B cell (primary cell): ENCODE data around the gene EHBP1L1. TPM values are rescaled to one million over a fixed set of nuclear protein-coding genes. Genes with fewer than 3 reads are reported as not detected.

Experiments
- ATAC-seq: fragments of 200-7000 bp; cut with Tn5 transposase; one replicate; pipeline ENCODE4 v1.10.0; 2021; ENCODE audit warnings: low read depth, mild to moderate bottlenecking, moderate number of reproducible peaks, moderate library complexity
- CTCF ChIA-PET: fragments of 350-600 bp; sonication (Branson Sonifier 250); formaldehyde crosslinking; loops from one replicate; lab custom pipeline; 2021; ENCODE audit warnings: antibody characterized with exemption, inconsistent platforms; lab: Charles Lee
- POLR2A ChIA-PET: fragments of 350-600 bp; sonication (Branson Sonifier 250); formaldehyde crosslinking; loops from one replicate; lab custom pipeline; 2021; ENCODE audit warnings: antibody characterized with exemption; lab: Charles Lee
- DNase-seq: peaks from one replicate; pipeline ENCODE4 v3.0.0; 2013
- H2AFZ ChIP-seq: 2 replicates; pipeline ENCODE4 v1.6.1; 2012; ENCODE audit warnings: mild to moderate bottlenecking, low read depth, low read length; ENCODE audit not compliant: insufficient read depth, poor library complexity, severe bottlenecking
- H3K27ac ChIP-seq, 2 donors: 1 replicate in 1 of 2; 2 replicates in 1 of 2; pipeline ENCODE4 v1.5.1; 2012 to 2013; ENCODE audit warnings: low read length in 2 of 2, mild to moderate bottlenecking in 2 of 2, moderate library complexity in 1 of 2
- H3K27me3 ChIP-seq, 4 experiments: fragments of 200-600 bp in 1 of 4; sonication (generic) in 1 of 4; replicated peaks in 1 of 4; 1 replicate in 2 of 4; 2 replicates in 2 of 4; pipeline versions ENCODE4 v1.6.1 to v1.7.0; 2013 to 2016; ENCODE audit warnings: low read length in 3 of 4, mild to moderate bottlenecking in 2 of 4, mixed read lengths in 1 of 4, moderate library complexity in 1 of 4; ENCODE audit not compliant: insufficient read depth in 4 of 4, control insufficient read depth in 3 of 4; ENCODE audit errors: control extremely low read depth in 1 of 4
- H3K36me3 ChIP-seq, 2 experiments: replicated peaks in 1 of 2; 1 replicate in 1 of 2; 2 replicates in 1 of 2; pipeline versions ENCODE4 v1.6.1 to v1.7.1; 2013; ENCODE audit warnings: low read length in 1 of 2; ENCODE audit not compliant: insufficient read depth in 2 of 2, control insufficient read depth in 1 of 2; ENCODE audit errors: control extremely low read depth in 1 of 2, extremely low read depth in 1 of 2
- H3K4me1 ChIP-seq, 2 donors: fragments of 200-600 bp in 1 of 2; sonication (generic) in 1 of 2; 1 replicate in 1 of 2; 2 replicates in 1 of 2; pipeline versions ENCODE4 v1.5.1 to v1.6.1; 2013 to 2017; ENCODE audit warnings: low read length in 2 of 2; ENCODE audit not compliant: control insufficient read depth in 2 of 2, insufficient read depth in 2 of 2
- H3K4me2 ChIP-seq: replicated peaks from 2 replicates; pipeline ENCODE3; 2012; ENCODE audit warnings: mild to moderate bottlenecking, low read depth, low read length; ENCODE audit not compliant: poor library complexity, severe bottlenecking
- H3K4me3 ChIP-seq, 5 experiments: fragments of 200-600 bp in 1 of 5; sonication (generic) in 1 of 5; 1 replicate in 3 of 5; 2 replicates in 2 of 5; pipeline versions ENCODE4 v1.5.1 to v1.7.0; 2011 to 2016; ENCODE audit warnings: low read length in 4 of 5, mild to moderate bottlenecking in 4 of 5, low read depth in 2 of 5, control low read depth in 1 of 5, moderate library complexity in 1 of 5; ENCODE audit not compliant: insufficient read depth in 1 of 5; ENCODE audit errors: control extremely low read depth in 1 of 5, extremely low read depth in 1 of 5
- H3K79me2 ChIP-seq: fragments of 200-600 bp; sonication (generic); one replicate; pipeline ENCODE4 v1.6.0; 2016; ENCODE audit warnings: low read length; ENCODE audit not compliant: control insufficient read depth, insufficient read depth
- H3K9ac ChIP-seq: fragments of 200-600 bp; sonication (generic); 2 replicates; pipeline ENCODE4 v1.6.1; 2017; ENCODE audit warnings: mild to moderate bottlenecking, low read length, moderate library complexity
- H3K9me3 ChIP-seq, 3 donors: one replicate each; pipeline versions ENCODE4 v1.6.1 to v1.7.1; 2013; ENCODE audit warnings: low read length in 2 of 3; ENCODE audit not compliant: control insufficient read depth in 2 of 3, insufficient read depth in 1 of 3; ENCODE audit errors: control extremely low read depth in 1 of 3
- H4K20me1 ChIP-seq: 2 replicates; pipeline ENCODE4 v1.6.0; 2012; ENCODE audit warnings: mild to moderate bottlenecking, low read length; ENCODE audit not compliant: insufficient read depth, control insufficient read depth, poor library complexity, severe bottlenecking
- H3K27ac Mint-ChIP-seq: one replicate; pipeline ENCODE4 v1.8.0; 2021; ENCODE audit warnings: mixed read lengths
- H3K27me3 Mint-ChIP-seq: one replicate; pipeline ENCODE4 v1.8.0; 2021; ENCODE audit warnings: mixed read lengths
- H3K4me1 Mint-ChIP-seq: one replicate; pipeline ENCODE4 v1.8.0; 2021; ENCODE audit warnings: mixed read lengths
- H3K4me3 Mint-ChIP-seq: one replicate; pipeline ENCODE4 v1.8.0; 2021; ENCODE audit warnings: mixed read lengths
- H3K9me3 Mint-ChIP-seq: one replicate; pipeline ENCODE4 v1.8.0; 2022; ENCODE audit warnings: mixed read lengths; ENCODE audit not compliant: insufficient read depth
- CTCF ChIP-seq: fragments of 200-600 bp; IDR thresholded peaks from one replicate; pipeline ENCODE4 v1.8.0; 2022; ENCODE audit warnings: antibody characterized with exemption, mild to moderate bottlenecking
- EZH2 ChIP-seq: IDR thresholded peaks from 2 replicates; pipeline ENCODE4 v1.6.1; 2012; ENCODE audit warnings: borderline replicate concordance, low read depth, mild to moderate bottlenecking, moderate library complexity, low read length; ENCODE audit not compliant: insufficient read depth, poor library complexity, severe bottlenecking
- WGBS: methylation state at CpG from one replicate; pipeline ENCODE4 v1.1.5; 2013; ENCODE audit warnings: missing lambda C conversion rate; ENCODE audit not compliant: insufficient coverage; 5-methylcytosine and 5-hydroxymethylcytosine counted together
- intact Hi-C: fragments of 100-400 bp; cut with micrococcal nuclease; formaldehyde crosslinking; loops from one replicate; pipeline ENCODE4 v1.10.0; 2022
- polyA plus RNA-seq: library from polyadenylated mRNA; depleted of rRNA; stranded (reverse); fragments of >200 nt; gene quantifications from 2 replicates; pipeline ENCODE4 v1.2.3, GENCODE V29; 2012
- total RNA-seq, 2 donors: library from RNA; stranded (reverse); fragments of 120-200 nt in 1 of 2; gene quantifications; 1 replicate in 1 of 2; 2 replicates in 1 of 2; pipeline versions ENCODE4 v1.2.3 to v1.2.4, GENCODE V29; 2013 to 2022

The EHBP1L1 gene
- total and polyA plus RNA-seq, 2 donors (not counting 1 experiment from before 2014, with no cell fraction given): 202 to 279 TPM

- peaks cover 0 to 48% of the 10 kb centered on the region in 2 experiments for H3K36me3 ChIP-seq
- H3K4me2 ChIP-seq: no peak overlapping the region
- H3K9me3 Mint-ChIP-seq: no peaks in the 10 kb centered on the region
- WGBS: 93% methylated on average over 25 of the region's 26 CpGs
- ATAC-seq (peak; percentile 48), DNase-seq (peak; percentile 66)
- no peaks in the 10 kb centered on the region for H3K27me3 ChIP-seq
- CTCF ChIA-PET: interaction anchor here (0.7 to 9.7 kb wide), 26 partner anchors 8 to 368 kb away, joined by 3 to 144 read pairs (median 5); partner anchors contain the start of genes EHBP1L1, FAM89B, PCNX3 and RELA
- H3K9ac ChIP-seq: no peak overlapping the region
- peaks cover 27% of the 10 kb centered on the region for H4K20me1 ChIP-seq
- no peaks in the 10 kb centered on the region for H3K9me3 ChIP-seq
- H3K4me1 ChIP-seq: peaks cover 13 to 30% of the 10 kb centered on the region in 2 donors
- peak overlapping the region; percentile 46 for H3K27ac Mint-ChIP-seq
- no peak overlapping the region for H3K4me3 ChIP-seq
- H2AFZ ChIP-seq: no peak overlapping the region
- H3K27me3 Mint-ChIP-seq: no peaks in the 10 kb centered on the region
- intact Hi-C loops: no loop called here
- no peak overlapping the region for H3K27ac ChIP-seq
- peaks cover 10% of the 10 kb centered on the region for H3K79me2 ChIP-seq
- H3K4me1 Mint-ChIP-seq: peaks cover 23% of the 10 kb centered on the region
- peak; percentile 74 for TF ChIP-seq CTCF
- TF ChIP-seq EZH2: no peak
- POLR2A ChIA-PET: interaction anchor here (1.2 to 2.1 kb wide), 4 partner anchors 9 to 53 kb away, joined by 3 to 13 read pairs (median 8); partner anchors contain the start of gene EHBP1L1
- no peak overlapping the region for H3K4me3 Mint-ChIP-seq
Observed at GRCh38 chr11:65593518-65594414, 17.9 kb downstream of the EHBP1L1 start.
